Measurements from ENCODE around the gene ECSCR.
"Not testable (repeated sequence)": the region's sequence is repeated elsewhere in the genome, so short reads cannot be mapped to it uniquely, and the experiment has no call there.

ECSCR gene

GRCh38 chr5:139410121-139410992 is 52.2 kb downstream of the ECSCR start:
- no peak for DNase-seq

GRCh38 chr5:139409116-139409515 is 53.4 kb downstream of the ECSCR start:
- not testable (repeated sequence) for DNase-seq

- no peak for DNase-seq
These were observed 54.4 kb downstream of the ECSCR start for GRCh38 chr5:139408191-139408590.

- no peak for DNase-seq
These were observed 55.0 kb downstream of the ECSCR start for GRCh38 chr5:139407517-139407916.

- DNase-seq = no peak
These were observed 55.6 kb downstream of the ECSCR start for GRCh38 chr5:139406963-139407362.

- no peak for DNase-seq
These were observed 58.1 kb downstream of the ECSCR start for GRCh38 chr5:139404484-139404840.

GRCh38 chr5:139403787-139404483 is 58.6 kb downstream of the ECSCR start, which contains the start of gene SPATA24:
TSS of gene SPATA24 (minus strand) at chr5:139404089. CDS start at chr5:139404060, 29 bp downstream.
- DNase-seq = peak; percentile 98

- no peak for DNase-seq
These were observed 59.1 kb downstream of the ECSCR start for GRCh38 chr5:139403418-139403786.

GRCh38 chr5:139402561-139403158 is 59.9 kb downstream of the ECSCR start:
- peak; percentile 32 for DNase-seq

GRCh38 chr5:139401546-139401945 is 61.0 kb downstream of the ECSCR start:
- no peak for DNase-seq

- no peak for DNase-seq
These were observed 62.9 kb downstream of the ECSCR start for GRCh38 chr5:139399501-139400121.
